ENCODE results near the gene NXPE1. TPM values are rescaled to one million over a fixed set of nuclear protein-coding genes. Genes with fewer than 3 reads are reported as not detected.
"Not testable (repeated sequence)": the region's sequence is repeated elsewhere in the genome, so short reads cannot be mapped to it uniquely, and the experiment has no call there.

Gene NXPE1
- total RNA-seq, 4 donors from 2014 or later = not detected

DNA sequence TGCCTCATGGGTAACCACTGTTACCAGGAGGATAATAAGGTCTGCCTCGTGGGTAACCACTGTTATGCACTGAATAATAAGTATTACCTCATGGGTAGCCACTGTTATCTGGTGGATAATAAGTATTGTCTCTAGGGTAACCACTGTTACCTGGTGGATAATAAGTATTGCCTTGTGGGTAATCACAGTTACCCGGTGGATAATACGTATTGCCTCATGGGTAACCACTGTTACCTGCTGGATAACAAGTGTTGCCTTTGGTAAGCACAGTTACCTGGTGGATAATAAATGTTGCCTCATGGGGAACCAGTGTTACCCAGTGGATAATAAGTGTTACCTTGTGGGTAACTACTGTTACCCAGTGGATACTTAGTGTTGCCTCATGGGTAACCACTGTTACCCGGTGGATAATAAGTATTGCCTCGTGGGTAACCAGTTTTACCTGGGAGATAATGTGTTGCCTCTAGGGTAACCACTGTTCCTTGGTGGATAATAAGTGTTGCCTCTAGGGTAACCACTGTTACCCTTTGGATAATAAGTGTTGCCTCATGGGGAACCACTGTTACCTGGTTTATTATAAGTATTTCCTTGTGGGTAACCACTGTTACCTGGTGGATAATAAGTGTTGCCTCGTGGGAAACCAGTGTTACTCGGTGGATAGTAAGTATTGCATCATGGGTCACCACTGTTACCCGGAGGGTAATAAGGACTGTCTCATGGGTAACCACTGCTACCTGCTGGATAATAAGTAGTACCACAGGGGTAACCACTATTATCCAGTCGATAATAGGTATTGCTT lies 46.5 kb upstream of the NXPE1 start:
- Histone ChIP-seq H3K27me3 (no peaks in the 10 kb centered on the region), H3K9me3 (no peaks in the 10 kb centered on the region), H3K36me3 (no peaks in the 10 kb centered on the region), H3K27ac (no peak overlapping the region), H3K4me3 (no peak overlapping the region), H3K4me1 (no peaks in the 10 kb centered on the region)
- TF ChIP-seq, protein P1, sequence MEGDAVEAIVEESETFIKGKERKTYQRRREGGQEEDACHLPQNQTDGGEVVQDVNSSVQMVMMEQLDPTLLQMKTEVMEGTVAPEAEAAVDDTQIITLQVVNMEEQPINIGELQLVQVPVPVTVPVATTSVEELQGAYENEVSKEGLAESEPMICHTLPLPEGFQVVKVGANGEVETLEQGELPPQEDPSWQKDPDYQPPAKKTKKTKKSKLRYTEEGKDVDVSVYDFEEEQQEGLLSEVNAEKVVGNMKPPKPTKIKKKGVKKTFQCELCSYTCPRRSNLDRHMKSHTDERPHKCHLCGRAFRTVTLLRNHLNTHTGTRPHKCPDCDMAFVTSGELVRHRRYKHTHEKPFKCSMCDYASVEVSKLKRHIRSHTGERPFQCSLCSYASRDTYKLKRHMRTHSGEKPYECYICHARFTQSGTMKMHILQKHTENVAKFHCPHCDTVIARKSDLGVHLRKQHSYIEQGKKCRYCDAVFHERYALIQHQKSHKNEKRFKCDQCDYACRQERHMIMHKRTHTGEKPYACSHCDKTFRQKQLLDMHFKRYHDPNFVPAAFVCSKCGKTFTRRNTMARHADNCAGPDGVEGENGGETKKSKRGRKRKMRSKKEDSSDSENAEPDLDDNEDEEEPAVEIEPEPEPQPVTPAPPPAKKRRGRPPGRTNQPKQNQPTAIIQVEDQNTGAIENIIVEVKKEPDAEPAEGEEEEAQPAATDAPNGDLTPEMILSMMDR (IDR thresholded peaks at IDR 0.05) = no peak
- TF ChIP-seq POLR2AphosphoS5 (IDR thresholded peaks at IDR 0.05) = no peak
- no peak for TF ChIP-seq EP300 (IDR thresholded peaks at IDR 0.05)
- no peak for TF ChIP-seq POLR2A (IDR thresholded peaks at IDR 0.05)
- 82 to 89% methylated on average over 4 to 5 of the region's 9 CpGs for WGBS, 2 donors (ENCODE audit: low coverage in 1 of 2)
- ATAC-seq = no peak

DNA sequence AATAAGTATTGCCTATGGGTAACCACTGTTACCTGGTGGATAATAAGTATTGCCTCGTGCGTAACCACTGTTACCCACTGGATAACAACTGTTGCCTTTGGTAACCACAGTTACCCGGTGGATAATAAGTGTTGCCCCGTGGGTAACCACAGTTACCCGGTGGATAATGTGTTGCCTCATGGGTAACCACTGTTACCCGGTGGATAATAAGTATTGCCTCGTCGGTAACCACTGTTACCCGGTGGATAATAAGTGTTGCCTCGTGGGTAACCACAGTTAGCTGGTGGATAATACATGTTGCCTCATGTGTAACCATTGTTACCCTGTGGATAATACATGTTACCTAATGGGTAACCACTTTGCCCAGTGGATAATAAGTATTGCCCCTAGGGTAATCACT lies 45.7 kb upstream of the NXPE1 start:
- no peak overlapping the region for H3K27ac ChIP-seq
- no peak for TF ChIP-seq POLR2A (IDR thresholded peaks at IDR 0.05)
- no peak for TF ChIP-seq EP300 (IDR thresholded peaks at IDR 0.05)
- no peak for TF ChIP-seq POLR2AphosphoS5 (IDR thresholded peaks at IDR 0.05)
- TF ChIP-seq, protein P1 (IDR thresholded peaks at IDR 0.05) = no peak
- no peaks in the 10 kb centered on the region for H3K4me1 ChIP-seq

DNA sequence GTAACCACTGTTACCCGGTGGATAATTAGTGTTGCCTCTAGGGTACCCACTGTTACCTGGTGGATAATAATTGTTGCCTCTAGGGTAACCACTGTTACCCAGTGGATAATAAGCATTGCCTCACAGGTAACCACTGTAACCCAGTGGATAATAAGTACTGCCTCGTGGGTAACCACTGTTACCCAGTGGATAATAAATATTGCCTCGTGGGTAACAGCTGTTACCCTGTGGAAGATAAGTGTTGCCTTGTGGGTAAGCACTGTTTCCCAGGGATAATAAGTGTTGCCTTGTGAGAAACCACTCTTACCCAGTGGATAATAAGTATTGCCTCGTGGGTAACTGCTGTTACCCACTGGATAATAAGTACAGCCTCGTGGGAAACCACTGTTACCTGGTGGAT lies 45.2 kb upstream of the NXPE1 start:
- H3K4me1 ChIP-seq = no peaks in the 10 kb centered on the region
- no peak overlapping the region for H3K27ac ChIP-seq
- no peak overlapping the region for H3K4me3 ChIP-seq
- 67 to 82% methylated on average over 1 to 4 of the region's 5 CpGs for WGBS, 2 donors (ENCODE audit: low coverage in 1 of 2)
- no peaks in the 10 kb centered on the region for H3K36me3 ChIP-seq
- no peaks in the 10 kb centered on the region for H3K27me3 ChIP-seq
- H3K9me3 ChIP-seq = no peaks in the 10 kb centered on the region
- TF ChIP-seq POLR2A (IDR thresholded peaks at IDR 0.05) (no peak), POLR2AphosphoS5 (IDR thresholded peaks at IDR 0.05) (no peak), EP300 (IDR thresholded peaks at IDR 0.05) (no peak)
- TF ChIP-seq, protein P1 (IDR thresholded peaks at IDR 0.05) = no peak
- ATAC-seq = no peak

More for the DNA sequence above, 45.7 kb upstream of the NXPE1 start:
- 88 to 92% methylated on average over 6 to 10 of the region's 10 CpGs for WGBS, 2 donors (ENCODE audit: low coverage in 1 of 2)
- ATAC-seq = no peak
- Histone ChIP-seq H3K4me3 (no peak overlapping the region), H3K27me3 (no peaks in the 10 kb centered on the region), H3K9me3 (no peaks in the 10 kb centered on the region), H3K36me3 (no peaks in the 10 kb centered on the region)

DNA sequence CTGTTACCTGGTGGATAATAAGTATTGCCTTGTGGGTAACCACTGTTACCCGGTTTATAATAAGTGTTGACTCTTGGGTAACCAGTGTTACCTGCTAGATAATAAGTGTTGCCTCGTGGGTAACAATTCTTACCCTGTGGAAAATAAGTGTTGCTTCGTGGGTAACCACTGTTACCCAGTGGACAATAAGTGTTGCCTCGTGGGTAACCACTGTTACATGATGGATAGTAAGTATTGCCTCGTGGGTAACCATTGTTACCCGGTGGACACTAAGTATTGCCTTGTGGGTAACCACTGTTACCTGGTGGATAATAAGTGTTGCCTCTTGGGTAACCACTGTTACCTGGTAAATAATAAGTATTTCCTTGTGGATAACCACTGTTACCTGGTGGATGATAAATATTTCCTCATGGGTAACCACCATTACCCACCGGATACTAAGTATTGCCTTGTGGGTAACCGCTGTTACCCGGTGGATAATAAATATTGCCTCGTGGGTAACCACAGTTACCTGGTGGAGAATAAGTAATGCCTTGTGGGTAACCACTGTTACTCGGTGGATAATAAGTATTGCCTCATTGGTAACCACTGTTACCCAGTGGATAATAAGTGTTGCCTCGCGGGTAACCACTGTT lies 44.6 kb upstream of the NXPE1 start:
- TF ChIP-seq, protein P1 (IDR thresholded peaks at IDR 0.05) = no peak
- TF ChIP-seq EP300 (IDR thresholded peaks at IDR 0.05) (no peak), POLR2AphosphoS5 (IDR thresholded peaks at IDR 0.05) (no peak), POLR2A (IDR thresholded peaks at IDR 0.05) (no peak)
- Histone ChIP-seq H3K4me3 (no peak overlapping the region), H3K27me3 (no peaks in the 10 kb centered on the region), H3K9me3 (no peaks in the 10 kb centered on the region), H3K27ac (no peak overlapping the region), H3K4me1 (no peaks in the 10 kb centered on the region), H3K36me3 (no peaks in the 10 kb centered on the region)
- WGBS, 2 donors (ENCODE audit: low coverage in 1 of 2) = 85 to 94% methylated on average over 10 to 13 of the region's 13 CpGs
- ATAC-seq = no peak

DNA sequence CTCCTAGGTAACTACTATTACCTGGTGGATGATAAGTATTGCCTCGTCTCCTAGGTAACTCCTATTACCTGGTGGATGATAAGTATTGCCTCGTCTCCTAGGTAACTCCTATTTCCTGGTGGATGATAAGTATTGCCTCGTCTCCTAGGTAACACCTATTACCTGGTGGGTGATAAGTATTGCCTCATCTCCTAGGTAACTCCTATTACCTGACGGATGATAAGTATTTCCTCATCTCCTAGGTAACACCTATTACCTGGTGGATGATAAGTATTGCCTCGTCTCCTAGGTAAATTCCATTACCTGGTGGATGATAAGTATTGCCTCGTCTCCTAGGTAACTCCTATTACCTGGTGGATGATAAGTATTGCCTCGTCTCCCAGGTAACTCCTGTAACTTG lies 43.5 kb upstream of the NXPE1 start:
- not testable (repeated sequence) for H3K4me1 ChIP-seq, H3K36me3 ChIP-seq, H3K27me3 ChIP-seq, ATAC-seq, H3K9me3 ChIP-seq, H3K4me3 ChIP-seq, H3K27ac ChIP-seq
- 89 to 93% methylated on average over 5 to 7 of the region's 7 CpGs for WGBS, 2 donors (ENCODE audit: low coverage in 1 of 2)
